GM15510 (cell line): ENCODE data around the gene EIF4B.

Experiments
- POLR2A ChIP-seq: IDR thresholded peaks from 3 replicates; pipeline ENCODE4 v1.6.1; 2011; ENCODE audit warnings: borderline replicate concordance; ENCODE audit not compliant: insufficient read length; ENCODE audit errors: extremely low read depth

The EIF4B gene

GRCh38 chr12:53067074-53067992, 61.1 kb downstream of the EIF4B start:
- no peak for TF ChIP-seq POLR2A

- no peak for TF ChIP-seq POLR2A
Measured at GRCh38 chr12:53067993-53068770, 61.9 kb downstream of the EIF4B start.

- no peak for TF ChIP-seq POLR2A
Measured at GRCh38 chr12:53068811-53069585, 62.7 kb downstream of the EIF4B start.

GRCh38 chr12:53069621-53070410, 63.6 kb downstream of the EIF4B start:
- TF ChIP-seq POLR2A = no peak

GRCh38 chr12:53070877-53071492, 64.7 kb downstream of the EIF4B start:
- TF ChIP-seq POLR2A = no peak

GRCh38 chr12:53071591-53072551, 65.6 kb downstream of the EIF4B start:
- TF ChIP-seq POLR2A = no peak

- TF ChIP-seq POLR2A = no peak
Measured at GRCh38 chr12:53073881-53074280, 67.6 kb downstream of the EIF4B start.

- no peak for TF ChIP-seq POLR2A
Measured at GRCh38 chr12:53074283-53074998, 68.2 kb downstream of the EIF4B start.

- TF ChIP-seq POLR2A = no peak
Measured at GRCh38 chr12:53074999-53075370, 68.7 kb downstream of the EIF4B start.

- no peak for TF ChIP-seq POLR2A
Measured at GRCh38 chr12:53076461-53076860, 70.2 kb downstream of the EIF4B start.

- no peak for TF ChIP-seq POLR2A
Measured at GRCh38 chr12:53077030-53077429, 70.8 kb downstream of the EIF4B start.

GRCh38 chr12:53078425-53079225, 72.4 kb downstream of the EIF4B start:
- TF ChIP-seq POLR2A = no peak
